GM21423 (cell line): Measurements from ENCODE around the gene COL9A2.
"Not testable (repeated sequence)": the region's sequence is repeated elsewhere in the genome, so short reads cannot be mapped to it uniquely, and the experiment has no call there.

Experiments
- ATAC-seq: cut with Tn5 transposase; IDR thresholded peaks from one replicate; pipeline ENCODE4 v1.9.1; 2021; ENCODE audit warnings: mild to moderate bottlenecking, moderate library complexity; ENCODE audit not compliant: unreplicated experiment

Gene COL9A2

GRCh38 chr1:40316595-40317393, at the start of gene COL9A2:
TSS of gene COL9A2 (minus strand) at chr1:40317286. CDS start at chr1:40317197, 89 bp downstream.
- no peak for ATAC-seq

- peak; percentile 98 for ATAC-seq
Measured at GRCh38 chr1:40363721-40364120, 46.6 kb upstream of the COL9A2 start.

- no peak for ATAC-seq
Measured at GRCh38 chr1:40362699-40363098, 45.6 kb upstream of the COL9A2 start.

GRCh38 chr1:40362199-40362598, 45.1 kb upstream of the COL9A2 start:
- no peak for ATAC-seq

GRCh38 chr1:40361637-40362036, 44.6 kb upstream of the COL9A2 start:
- no peak for ATAC-seq

- ATAC-seq: no peak
Measured at GRCh38 chr1:40361201-40361600, 44.1 kb upstream of the COL9A2 start.

GRCh38 chr1:40360631-40361030, 43.5 kb upstream of the COL9A2 start:
- no peak for ATAC-seq

- no peak for ATAC-seq
Measured at GRCh38 chr1:40357625-40358024, 40.5 kb upstream of the COL9A2 start.

- ATAC-seq: no peak
Measured at GRCh38 chr1:40353082-40353481, 36.0 kb upstream of the COL9A2 start.

GRCh38 chr1:40352126-40352525, 35.0 kb upstream of the COL9A2 start:
- ATAC-seq: no peak

- no peak for ATAC-seq
Measured at GRCh38 chr1:40351124-40351523, 34.0 kb upstream of the COL9A2 start.

GRCh38 chr1:40350391-40350790, 33.3 kb upstream of the COL9A2 start:
- ATAC-seq: no peak

- no peak for ATAC-seq
Measured at GRCh38 chr1:40344597-40344996, 27.5 kb upstream of the COL9A2 start.

- not testable (repeated sequence) for ATAC-seq
Measured at GRCh38 chr1:40342381-40342717, 25.3 kb upstream of the COL9A2 start.

GRCh38 chr1:40341491-40342380, 24.6 kb upstream of the COL9A2 start:
- no peak for ATAC-seq

- no peak for ATAC-seq
Measured at GRCh38 chr1:40339420-40340323, 22.6 kb upstream of the COL9A2 start.

GRCh38 chr1:40338745-40339419, 21.8 kb upstream of the COL9A2 start:
- no peak for ATAC-seq

- no peak for ATAC-seq
Measured at GRCh38 chr1:40337443-40337842, 20.4 kb upstream of the COL9A2 start.

GRCh38 chr1:40332695-40333094, 15.6 kb upstream of the COL9A2 start:
- no peak for ATAC-seq

- not testable (repeated sequence) for ATAC-seq
Measured at GRCh38 chr1:40331403-40331802, 14.3 kb upstream of the COL9A2 start.
